Thyroid gland (tissue), 4 donors: Measurements from ENCODE around the gene ADH1B.

Experiments
- CTCF ChIP-seq, 6 experiments: fragments of 200-600 bp in 3 of 6; fragments of 450-650 bp in 3 of 6; sonication (generic) in 3 of 6; IDR thresholded peaks; one replicate each; pipeline ENCODE4 v1.5.1; 2016 to 2019; ENCODE audit warnings: antibody characterized with exemption in 6 of 6, mild to moderate bottlenecking in 2 of 6, inconsistent platforms in 1 of 6, moderate library complexity in 1 of 6
- POLR2A ChIP-seq, 2 donors: fragments of 450-650 bp; IDR thresholded peaks; one replicate each; pipeline ENCODE4 v1.6.1; 2017; ENCODE audit warnings: antibody characterized with exemption in 2 of 2, mild to moderate bottlenecking in 2 of 2, moderate library complexity in 1 of 2

GRCh38 chr4:99329876-99330275, 8.7 kb upstream of the ADH1B start:
- TF ChIP-seq CTCF (IDR thresholded peaks at IDR 0.05) (no peak), POLR2A (IDR thresholded peaks at IDR 0.05) (no peak)
